TTC549 (cell line): ENCODE measurements around the gene HNRNPCL2.
"Not testable (repeated sequence)": the region's sequence is repeated elsewhere in the genome, so short reads cannot be mapped to it uniquely, and the experiment has no call there.

Source experiments
- FAIRE-seq: peaks from 2 replicates; lab custom pipeline; 2012; peaks lifted over from hg19 to GRCh38; lab: Jason Lieb, UNC

The HNRNPCL2 gene

DNA sequence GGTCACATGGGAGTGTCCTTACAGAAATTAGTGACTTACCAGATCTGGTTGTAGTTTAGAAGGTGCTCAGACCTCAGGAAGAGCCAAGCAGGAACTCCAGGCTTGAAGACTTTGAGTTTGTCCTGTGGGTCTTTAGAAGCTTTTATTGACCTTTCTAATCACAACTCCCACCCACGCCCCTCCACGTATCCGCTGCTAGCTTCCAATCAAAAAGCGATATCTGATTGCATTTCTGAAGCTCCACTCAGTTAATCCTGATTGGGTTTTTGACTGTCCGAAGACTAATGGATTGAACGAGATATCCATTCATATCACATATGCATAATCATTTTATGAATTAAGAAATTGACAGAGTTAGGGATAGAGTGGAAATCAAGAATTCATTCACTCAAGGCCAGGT, at the start of gene HNRNPCL2:
Gene HNRNPCL2 (minus strand): TSS at position 101 of the 400 bp plus-strand sequence. CDS start 454 bp downstream, outside the sequence.
- FAIRE-seq = not testable (repeated sequence)

GRCh38 chr1:13165531-13165930, 48.9 kb upstream of the HNRNPCL2 start, which contains the start of gene HNRNPCL4:
HNRNPCL4 (minus strand) TSS chr1:13165631; CDS start chr1:13165467, 164 bp downstream.
- not testable (repeated sequence) for FAIRE-seq

DNA sequence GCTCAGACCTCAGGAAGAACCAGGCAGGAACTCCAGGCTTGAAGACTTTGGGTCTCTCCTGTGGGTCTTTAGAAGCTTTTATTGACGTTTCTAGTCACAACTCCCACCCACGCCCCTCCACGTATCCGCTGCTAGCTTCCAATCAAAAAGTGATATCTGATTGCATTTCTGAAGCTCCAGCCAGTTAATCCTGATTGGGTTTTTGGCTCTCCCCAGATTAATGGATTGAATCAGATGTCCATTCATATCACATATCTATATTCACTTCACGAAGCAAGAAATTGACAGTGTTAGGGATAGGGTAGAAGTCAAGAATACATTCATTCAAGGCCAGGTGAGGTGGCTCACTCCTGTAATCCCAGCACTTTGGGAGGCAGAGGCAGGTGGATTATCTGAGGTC, 39.3 kb upstream of the HNRNPCL2 start, which contains the start of gene PRAMEF26:
Gene PRAMEF26 (minus strand): TSS at position 101 of the 400 bp plus-strand sequence. CDS start 2,914 bp downstream, outside the sequence.
- FAIRE-seq = not testable (repeated sequence)

- FAIRE-seq = not testable (repeated sequence)
These were observed 46.2 kb downstream of the HNRNPCL2 start, which contains the start of gene PRAMEF25 for GRCh38 chr1:13070474-13070873. PRAMEF25 (plus strand) TSS chr1:13070774; CDS start chr1:13073694, 2,920 bp downstream.
